ENCODE measurements around the gene GPBP1L1.

DNA sequence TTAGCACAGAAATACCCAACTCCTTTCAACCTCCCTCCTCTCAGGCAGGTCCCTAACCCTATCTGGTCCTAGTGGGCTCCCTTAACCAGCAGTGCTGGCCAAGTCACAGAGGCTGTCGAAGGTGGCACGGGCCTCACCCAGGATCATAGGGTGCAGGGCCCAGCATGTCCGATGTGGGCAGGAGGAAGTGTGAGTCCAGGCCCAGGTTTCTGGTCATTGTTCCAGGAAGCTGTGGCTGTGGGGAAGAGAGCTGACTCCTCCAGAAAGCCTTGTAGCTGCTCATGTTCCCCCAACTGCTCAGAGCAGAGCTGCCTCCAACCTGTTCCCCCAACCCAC, 64.9 kb downstream of the GPBP1L1 start:
- TF ChIP-seq, protein P1, sequence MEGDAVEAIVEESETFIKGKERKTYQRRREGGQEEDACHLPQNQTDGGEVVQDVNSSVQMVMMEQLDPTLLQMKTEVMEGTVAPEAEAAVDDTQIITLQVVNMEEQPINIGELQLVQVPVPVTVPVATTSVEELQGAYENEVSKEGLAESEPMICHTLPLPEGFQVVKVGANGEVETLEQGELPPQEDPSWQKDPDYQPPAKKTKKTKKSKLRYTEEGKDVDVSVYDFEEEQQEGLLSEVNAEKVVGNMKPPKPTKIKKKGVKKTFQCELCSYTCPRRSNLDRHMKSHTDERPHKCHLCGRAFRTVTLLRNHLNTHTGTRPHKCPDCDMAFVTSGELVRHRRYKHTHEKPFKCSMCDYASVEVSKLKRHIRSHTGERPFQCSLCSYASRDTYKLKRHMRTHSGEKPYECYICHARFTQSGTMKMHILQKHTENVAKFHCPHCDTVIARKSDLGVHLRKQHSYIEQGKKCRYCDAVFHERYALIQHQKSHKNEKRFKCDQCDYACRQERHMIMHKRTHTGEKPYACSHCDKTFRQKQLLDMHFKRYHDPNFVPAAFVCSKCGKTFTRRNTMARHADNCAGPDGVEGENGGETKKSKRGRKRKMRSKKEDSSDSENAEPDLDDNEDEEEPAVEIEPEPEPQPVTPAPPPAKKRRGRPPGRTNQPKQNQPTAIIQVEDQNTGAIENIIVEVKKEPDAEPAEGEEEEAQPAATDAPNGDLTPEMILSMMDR (conservative IDR thresholded peaks at IDR 0.05) = no peak
- no peak for TF ChIP-seq EZH2 (IDR thresholded peaks at IDR 0.05; ENCODE audit: low read depth)
